H1 (cell line): ENCODE data around the gene SENP2. TPM values are rescaled to one million over a fixed set of nuclear protein-coding genes. Genes with fewer than 3 reads are reported as not detected.

Experiments
- CHD7 ChIP-seq: fragments of 300-600 bp; sonication (generic); IDR thresholded peaks from 2 replicates; pipeline ENCODE4 v1.7.1; 2012; ENCODE audit warnings: low read length, moderate library complexity, mild to moderate bottlenecking, inconsistent platforms; ENCODE audit not compliant: insufficient replicate concordance
- SIRT6 ChIP-seq: IDR thresholded peaks from one replicate; pipeline ENCODE4 v1.7.1; 2012; ENCODE audit warnings: low read length, inconsistent platforms
- SP1 ChIP-seq: IDR thresholded peaks from 2 replicates; pipeline ENCODE4 v1.6.1; 2011; ENCODE audit warnings: low read depth, low read length
- polyA plus RNA-seq, 7 experiments: library from polyadenylated mRNA; depleted of rRNA in 3 of 7; stranded (reverse) in 5 of 7; unstranded in 2 of 7; fragments of >200 nt in 5 of 7; fragments of 200-250 nt in 2 of 7; gene quantifications; 1 replicate in 5 of 7; 2 replicates in 1 of 7; 4 replicates in 1 of 7; pipeline versions ENCODE4 v1.2.1 to v1.2.3, GENCODE V29; 2011 to 2013; ENCODE audit warnings: missing spikeins in 2 of 7, mixed read lengths in 2 of 7
- total RNA-seq: library from RNA; stranded (reverse); fragmentation: NEBNext Ultra II Directional; extraction: Animal tissue kit (Norgen Biotek cat#: 25700); gene quantifications from 2 replicates; pipeline ENCODE4 v1.2.1, GENCODE V29; 2021

The SENP2 gene
- total and polyA plus RNA-seq, 2 of the 8 experiments (the other 6 are each of a cell fraction or from before 2014, with no cell fraction given): 25.2 to 69.3 TPM

- no peak for TF ChIP-seq SIRT6
- no peak for TF ChIP-seq CHD7
- TF ChIP-seq SP1: no peak
Measured at GRCh38 chr3:185649414-185649813, 63.3 kb downstream of the SENP2 start (continued).
